COLO668 (cell line): ENCODE results near the gene ZP3.
"Not testable (repeated sequence)": the region's sequence is repeated elsewhere in the genome, so short reads cannot be mapped to it uniquely, and the experiment has no call there.

Experiments used
- DNase-seq: peaks from one replicate; lab custom pipeline; 2025; ENCODE audit not compliant: unreplicated experiment; lab: John Stamatoyannopoulos, UW

The ZP3 gene

DNA sequence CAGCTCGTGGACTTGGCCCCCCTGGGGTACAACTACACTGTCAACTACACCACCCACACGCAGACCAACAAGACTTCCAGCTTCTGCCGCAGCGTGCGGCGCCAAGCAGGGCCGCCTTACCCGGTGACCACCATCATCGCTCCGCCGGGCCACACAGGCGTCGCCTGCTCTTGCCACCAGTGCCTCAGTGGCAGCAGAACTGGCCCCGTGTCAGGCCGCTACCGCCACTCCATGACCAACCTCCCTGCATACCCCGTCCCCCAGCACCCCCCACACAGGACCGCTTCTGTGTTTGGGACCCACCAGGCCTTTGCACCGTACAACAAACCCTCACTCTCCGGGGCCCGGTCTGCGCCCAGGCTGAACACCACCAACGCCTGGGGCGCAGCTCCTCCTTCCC lies 57.9 kb downstream of the ZP3 start:
- not testable (repeated sequence) for DNase-seq

- not testable (repeated sequence) for DNase-seq
Measured at GRCh38 chr7:76483081-76483480, 58.3 kb downstream of the ZP3 start.

- not testable (repeated sequence) for DNase-seq
Measured at GRCh38 chr7:76484456-76484855, 59.7 kb downstream of the ZP3 start.

- DNase-seq: not testable (repeated sequence)
Measured at GRCh38 chr7:76485822-76486610, 61.3 kb downstream of the ZP3 start.

DNA sequence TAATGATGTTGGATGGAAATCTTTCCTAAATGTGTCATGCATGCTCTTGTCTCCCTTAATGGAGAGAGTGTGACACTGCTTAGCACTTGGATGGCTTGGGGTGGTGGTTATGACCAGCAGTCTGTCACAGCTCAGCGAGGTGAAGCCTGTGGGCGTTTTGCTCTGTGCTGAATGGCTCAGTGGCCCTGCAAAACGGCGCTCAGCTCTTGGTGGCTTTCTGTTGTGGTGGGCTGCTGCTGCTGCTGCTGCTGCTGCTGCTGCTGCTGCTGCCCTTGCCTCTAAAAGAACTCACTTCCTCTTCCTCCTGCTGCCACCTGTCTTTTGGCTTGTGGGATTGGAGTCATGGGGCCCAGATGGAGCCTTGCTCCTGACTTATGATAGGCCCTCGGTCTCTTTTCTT lies 61.9 kb downstream of the ZP3 start:
- DNase-seq: not testable (repeated sequence)

DNA sequence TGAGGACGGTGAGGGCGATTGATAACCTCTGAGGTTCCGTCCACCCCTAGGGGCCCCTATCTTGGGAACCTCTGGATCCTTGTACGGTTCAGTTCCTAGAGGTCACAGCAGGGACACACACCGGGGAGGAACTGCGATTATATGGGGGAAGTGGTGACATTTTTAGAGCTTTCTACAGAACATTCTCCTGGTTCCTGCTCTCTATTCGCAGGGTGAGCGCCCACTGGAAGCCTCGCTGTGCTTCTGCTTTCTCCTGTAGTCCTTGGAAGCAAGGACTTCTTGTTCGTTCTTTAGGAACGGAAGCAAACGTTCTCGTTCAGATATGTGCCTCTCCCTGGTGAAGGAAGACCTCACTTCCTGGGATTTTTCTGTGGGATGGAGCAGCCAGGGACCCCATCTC lies 63.2 kb downstream of the ZP3 start:
- not testable (repeated sequence) for DNase-seq
